HepG2 (cell line): ENCODE measurements around the gene KLHL5.

Source experiments
- MBNL3 ChIP-seq: fragments of 250-450 bp; sonication (Bioruptor Pico); conservative IDR thresholded peaks from 2 replicates; pipeline ENCODE4 v1.8.0; 2022; ENCODE audit warnings: mild to moderate bottlenecking, inconsistent platforms
- RAD21 ChIP-seq: fragments of 450-650 bp; formaldehyde crosslinking; IDR thresholded peaks from 2 replicates; pipeline ENCODE4 v1.5.0; 2020; ENCODE audit warnings: mild to moderate bottlenecking
- STAT5B ChIP-seq: sonication (generic); formaldehyde crosslinking; IDR thresholded peaks from 2 replicates; pipeline ENCODE4 v1.4.0; 2020; ENCODE audit warnings: missing genetic modification reagents
- ZNF138 ChIP-seq: sonication (generic); formaldehyde crosslinking; IDR thresholded peaks from 2 replicates; pipeline ENCODE4 v1.5.0; 2020; ENCODE audit warnings: mild to moderate bottlenecking, low read depth, missing genetic modification reagents
- TF ChIP-seq, protein P1 (sequence below): sonication (generic); formaldehyde crosslinking; IDR thresholded peaks from 2 replicates; pipeline ENCODE4 v1.4.0; 2020; ENCODE audit warnings: missing genetic modification reagents, mild to moderate bottlenecking, borderline replicate concordance
- TF ChIP-seq, protein P2 (sequence below): sonication (generic); formaldehyde crosslinking; IDR thresholded peaks from 2 replicates; pipeline ENCODE4 v1.5.0; 2020; ENCODE audit warnings: mild to moderate bottlenecking, missing genetic modification reagents, moderate library complexity

DNA sequence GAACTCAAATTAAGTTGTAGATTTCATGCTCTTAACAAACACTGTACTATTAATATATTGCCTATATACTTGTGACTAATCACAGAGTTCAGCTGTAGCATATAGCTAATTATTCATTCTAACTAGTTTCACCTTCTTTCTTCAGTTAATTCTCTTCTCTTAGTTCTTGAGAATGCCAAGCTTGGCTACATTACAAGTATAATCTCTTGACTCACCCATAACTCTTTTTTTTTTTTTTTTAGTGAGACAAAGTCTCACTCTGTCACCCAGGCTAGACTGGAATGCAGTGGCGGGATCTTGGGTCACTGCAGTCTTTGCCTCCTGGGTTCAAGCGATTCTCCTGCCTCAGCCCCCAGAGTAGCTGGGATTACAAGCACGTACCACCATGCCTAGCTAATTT lies 5.4 kb downstream of the KLHL5 start:
- TF ChIP-seq, protein P1, sequence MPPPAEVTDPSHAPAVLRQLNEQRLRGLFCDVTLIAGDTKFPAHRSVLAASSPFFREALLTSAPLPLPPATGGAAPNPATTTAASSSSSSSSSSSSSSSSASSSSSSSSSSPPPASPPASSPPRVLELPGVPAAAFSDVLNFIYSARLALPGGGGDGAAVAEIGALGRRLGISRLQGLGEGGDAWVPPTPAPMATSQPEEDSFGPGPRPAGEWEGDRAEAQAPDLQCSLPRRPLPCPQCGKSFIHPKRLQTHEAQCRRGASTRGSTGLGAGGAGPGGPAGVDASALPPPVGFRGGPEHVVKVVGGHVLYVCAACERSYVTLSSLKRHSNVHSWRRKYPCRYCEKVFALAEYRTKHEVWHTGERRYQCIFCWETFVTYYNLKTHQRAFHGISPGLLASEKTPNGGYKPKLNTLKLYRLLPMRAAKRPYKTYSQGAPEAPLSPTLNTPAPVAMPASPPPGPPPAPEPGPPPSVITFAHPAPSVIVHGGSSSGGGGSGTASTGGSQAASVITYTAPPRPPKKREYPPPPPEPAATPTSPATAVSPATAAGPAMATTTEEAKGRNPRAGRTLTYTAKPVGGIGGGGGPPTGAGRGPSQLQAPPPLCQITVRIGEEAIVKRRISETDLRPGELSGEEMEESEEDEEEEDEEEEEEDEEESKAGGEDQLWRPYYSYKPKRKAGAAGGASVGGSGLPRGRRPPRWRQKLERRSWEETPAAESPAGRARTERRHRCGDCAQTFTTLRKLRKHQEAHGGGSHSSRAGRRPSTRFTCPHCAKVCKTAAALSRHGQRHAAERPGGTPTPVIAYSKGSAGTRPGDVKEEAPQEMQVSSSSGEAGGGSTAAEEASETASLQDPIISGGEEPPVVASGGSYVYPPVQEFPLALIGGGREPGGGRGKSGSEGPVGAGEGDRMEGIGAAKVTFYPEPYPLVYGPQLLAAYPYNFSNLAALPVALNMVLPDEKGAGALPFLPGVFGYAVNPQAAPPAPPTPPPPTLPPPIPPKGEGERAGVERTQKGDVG: no peak
- TF ChIP-seq, protein P2, sequence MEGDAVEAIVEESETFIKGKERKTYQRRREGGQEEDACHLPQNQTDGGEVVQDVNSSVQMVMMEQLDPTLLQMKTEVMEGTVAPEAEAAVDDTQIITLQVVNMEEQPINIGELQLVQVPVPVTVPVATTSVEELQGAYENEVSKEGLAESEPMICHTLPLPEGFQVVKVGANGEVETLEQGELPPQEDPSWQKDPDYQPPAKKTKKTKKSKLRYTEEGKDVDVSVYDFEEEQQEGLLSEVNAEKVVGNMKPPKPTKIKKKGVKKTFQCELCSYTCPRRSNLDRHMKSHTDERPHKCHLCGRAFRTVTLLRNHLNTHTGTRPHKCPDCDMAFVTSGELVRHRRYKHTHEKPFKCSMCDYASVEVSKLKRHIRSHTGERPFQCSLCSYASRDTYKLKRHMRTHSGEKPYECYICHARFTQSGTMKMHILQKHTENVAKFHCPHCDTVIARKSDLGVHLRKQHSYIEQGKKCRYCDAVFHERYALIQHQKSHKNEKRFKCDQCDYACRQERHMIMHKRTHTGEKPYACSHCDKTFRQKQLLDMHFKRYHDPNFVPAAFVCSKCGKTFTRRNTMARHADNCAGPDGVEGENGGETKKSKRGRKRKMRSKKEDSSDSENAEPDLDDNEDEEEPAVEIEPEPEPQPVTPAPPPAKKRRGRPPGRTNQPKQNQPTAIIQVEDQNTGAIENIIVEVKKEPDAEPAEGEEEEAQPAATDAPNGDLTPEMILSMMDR (CRISPR knock-in tag): no peak
- TF ChIP-seq MBNL3 (CRISPR knock-in tag): no peak
- no peak for TF ChIP-seq ZNF138 (CRISPR knock-in tag)
- no peak for TF ChIP-seq STAT5B
- no peak for TF ChIP-seq RAD21 (CRISPR knock-in tag)
